ENCODE measurements around the gene CCDC192.

CCDC192 gene

GRCh38 chr5:127957183-127957582, 254.0 kb downstream of the CCDC192 start:
- peaks cover 23 to 46% of the 10 kb centered on the region in 2 donors for H3K4me1 ChIP-seq (ENCODE audit: control insufficient read depth in 2 of 2, insufficient read depth in 2 of 2, low read length in 2 of 2)
- peak overlapping the region; percentile 60 to 68 for H3K27ac ChIP-seq (ENCODE audit: low read depth in 2 of 2, low read length in 2 of 2)

DNA sequence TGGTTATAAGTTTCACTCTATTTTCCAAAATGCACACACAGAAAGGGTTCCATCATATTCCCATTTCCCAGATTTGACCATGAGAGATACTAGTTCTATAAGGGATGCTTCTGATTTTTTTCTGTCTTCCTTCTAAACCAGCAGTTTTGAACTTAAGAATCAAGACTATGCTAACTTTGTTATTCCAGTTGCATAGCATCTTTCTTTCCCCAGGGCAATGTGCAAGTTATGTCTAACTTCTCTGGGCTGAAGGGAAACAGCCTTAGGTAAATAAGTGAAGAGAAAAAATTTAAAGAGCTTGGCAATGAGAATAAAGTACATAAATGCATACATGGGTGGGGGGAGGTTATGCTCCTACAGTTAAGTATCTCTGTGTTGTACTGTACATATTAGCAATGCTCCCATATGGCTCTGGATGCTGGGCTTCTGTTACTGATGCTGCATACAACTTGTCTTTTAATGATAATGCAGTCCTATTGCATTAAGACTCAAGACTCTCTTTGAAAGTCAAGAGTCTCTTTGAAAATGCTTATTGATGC, 254.6 kb downstream of the CCDC192 start:
- H3K36me3 ChIP-seq (ENCODE audit: control insufficient read depth in 2 of 2, insufficient read depth in 2 of 2, low read length in 2 of 2), result no peaks in the 10 kb centered on the region
- peak overlapping the region; percentile 60 to 68 for H3K27ac ChIP-seq (ENCODE audit: low read depth in 2 of 2, low read length in 2 of 2)
- no peak overlapping the region for H3K4me3 ChIP-seq (ENCODE audit: low read length in 2 of 2)
- no peaks in the 10 kb centered on the region for H3K27me3 ChIP-seq (ENCODE audit: control insufficient read depth in 2 of 2, insufficient read depth in 2 of 2, low read length in 2 of 2)
- no peaks in the 10 kb centered on the region for H3K9me3 ChIP-seq (ENCODE audit: control insufficient read depth in 2 of 2, low read length in 2 of 2)
- peaks cover 23 to 50% of the 10 kb centered on the region in 2 donors for H3K4me1 ChIP-seq (ENCODE audit: control insufficient read depth in 2 of 2, insufficient read depth in 2 of 2, low read length in 2 of 2)
- no peak overlapping the region for H3K9ac ChIP-seq (ENCODE audit: low read depth in 1 of 2, low read length in 2 of 2)

More at GRCh38 chr5:127957183-127957582, 254.0 kb downstream of the CCDC192 start:
- Histone ChIP-seq H3K27me3 (ENCODE audit: control insufficient read depth in 2 of 2, insufficient read depth in 2 of 2, low read length in 2 of 2) (no peaks in the 10 kb centered on the region), H3K4me3 (ENCODE audit: low read length in 2 of 2) (no peak overlapping the region), H3K9ac (ENCODE audit: low read depth in 1 of 2, low read length in 2 of 2) (no peak overlapping the region), H3K9me3 (ENCODE audit: control insufficient read depth in 2 of 2, low read length in 2 of 2) (no peaks in the 10 kb centered on the region), H3K36me3 (ENCODE audit: control insufficient read depth in 2 of 2, insufficient read depth in 2 of 2, low read length in 2 of 2) (no peaks in the 10 kb centered on the region)

DNA sequence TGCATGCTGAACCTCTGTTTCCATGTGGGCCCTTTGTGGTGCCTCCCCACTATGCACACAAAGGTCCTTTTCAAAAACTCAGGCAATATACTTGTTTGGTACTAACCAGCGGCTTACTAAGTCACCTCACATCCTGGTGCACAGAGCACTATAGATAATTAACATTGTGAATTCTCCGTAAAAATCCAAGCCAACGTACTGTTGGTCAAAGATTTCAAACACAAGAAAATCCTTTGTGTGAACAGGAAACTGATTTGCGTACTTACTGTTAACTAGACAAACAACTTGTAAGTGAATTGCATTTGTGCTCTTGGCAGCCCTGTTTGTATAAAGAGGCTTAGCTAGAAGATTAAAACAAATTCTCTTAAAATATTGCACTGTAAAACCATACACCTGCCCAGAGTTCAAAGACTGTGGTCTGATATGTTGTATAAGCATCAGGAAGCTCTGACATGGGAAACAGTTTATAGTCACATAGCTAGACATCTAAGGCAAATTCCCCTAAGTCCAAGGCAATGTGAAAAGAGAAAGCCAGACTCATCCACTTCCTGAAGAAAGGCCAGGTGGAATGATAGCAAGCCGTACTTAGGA, 255.3 kb downstream of the CCDC192 start:
- no peak overlapping the region for H3K9ac ChIP-seq (ENCODE audit: low read depth in 1 of 2, low read length in 2 of 2)
- H3K27ac ChIP-seq (ENCODE audit: low read depth in 2 of 2, low read length in 2 of 2), result peak overlapping the region; percentile 68
- H3K4me3 ChIP-seq (ENCODE audit: low read length in 2 of 2), result peak overlapping the region in 1 of 2 donors; percentile 8
- H3K36me3 ChIP-seq (ENCODE audit: control insufficient read depth in 2 of 2, insufficient read depth in 2 of 2, low read length in 2 of 2), result no peaks in the 10 kb centered on the region
- no peaks in the 10 kb centered on the region for H3K9me3 ChIP-seq (ENCODE audit: control insufficient read depth in 2 of 2, low read length in 2 of 2)
- peaks cover 23 to 50% of the 10 kb centered on the region in 2 donors for H3K4me1 ChIP-seq (ENCODE audit: control insufficient read depth in 2 of 2, insufficient read depth in 2 of 2, low read length in 2 of 2)
- H3K27me3 ChIP-seq (ENCODE audit: control insufficient read depth in 2 of 2, insufficient read depth in 2 of 2, low read length in 2 of 2), result no peaks in the 10 kb centered on the region

DNA sequence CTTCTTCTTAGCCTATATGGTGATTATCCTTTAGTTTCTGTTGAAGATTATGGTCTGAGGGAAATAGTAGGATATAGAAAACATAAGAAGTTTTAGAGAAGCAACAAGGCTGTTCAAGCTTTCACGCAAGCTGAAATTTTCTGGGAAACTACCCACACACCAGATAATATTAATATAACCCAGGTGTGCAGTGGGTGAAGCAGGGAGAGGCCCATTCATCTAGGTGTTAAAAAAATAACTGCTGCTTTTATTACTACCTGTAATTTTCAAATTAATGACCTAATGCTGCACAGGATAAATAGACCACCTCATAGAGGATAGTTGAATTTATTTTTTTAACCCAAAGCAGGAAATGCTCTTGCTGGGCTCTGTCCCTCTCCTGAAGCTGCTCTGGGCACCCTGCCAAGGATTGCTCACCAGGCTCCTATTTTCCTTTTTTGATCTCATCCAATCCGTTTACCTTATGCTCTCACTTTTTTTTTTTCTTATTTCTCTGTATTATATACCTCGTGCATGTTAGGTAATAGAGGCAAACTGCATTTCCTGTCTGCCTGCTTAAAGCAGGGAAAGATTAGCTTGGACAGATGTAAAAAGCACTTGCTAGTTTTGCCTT, 256.1 kb downstream of the CCDC192 start:
- Histone ChIP-seq H3K4me1 (ENCODE audit: control insufficient read depth in 2 of 2, insufficient read depth in 2 of 2, low read length in 2 of 2) (peaks cover 23 to 50% of the 10 kb centered on the region in 2 donors), H3K9ac (ENCODE audit: low read depth in 1 of 2, low read length in 2 of 2) (peak overlapping the region in 1 of 2 donors; percentile 2), H3K4me3 (ENCODE audit: low read length in 2 of 2) (peak overlapping the region in 1 of 2 donors; percentile 8), H3K27me3 (ENCODE audit: control insufficient read depth in 2 of 2, insufficient read depth in 2 of 2, low read length in 2 of 2) (no peaks in the 10 kb centered on the region), H3K9me3 (ENCODE audit: control insufficient read depth in 2 of 2, low read length in 2 of 2) (no peaks in the 10 kb centered on the region), H3K27ac (ENCODE audit: low read depth in 2 of 2, low read length in 2 of 2) (peak overlapping the region; percentile 68), H3K36me3 (ENCODE audit: control insufficient read depth in 2 of 2, insufficient read depth in 2 of 2, low read length in 2 of 2) (no peaks in the 10 kb centered on the region)

DNA sequence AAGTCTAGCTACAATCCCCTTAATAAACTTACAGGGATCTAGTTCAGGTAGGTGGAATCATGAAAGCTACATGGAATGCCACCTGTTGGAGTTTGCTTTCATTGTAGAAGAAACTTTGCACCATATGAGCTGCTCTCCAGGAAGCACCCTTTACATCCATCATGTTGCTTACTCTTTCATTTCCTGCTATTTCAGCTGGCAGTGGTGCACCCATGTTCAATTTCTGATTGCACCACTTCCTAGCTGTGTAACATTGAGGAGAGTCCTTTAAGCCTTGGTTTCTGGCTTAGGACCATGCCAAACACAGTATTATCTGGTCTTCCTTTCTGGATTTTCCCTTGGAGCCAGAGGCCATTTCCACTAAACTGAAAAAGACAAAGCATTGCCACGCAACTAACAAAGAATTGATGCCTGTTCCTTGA, 257.1 kb downstream of the CCDC192 start:
- Histone ChIP-seq H3K27ac (ENCODE audit: low read depth in 2 of 2, low read length in 2 of 2) (peak overlapping the region; percentile 53 to 68), H3K9me3 (ENCODE audit: control insufficient read depth in 2 of 2, low read length in 2 of 2) (no peaks in the 10 kb centered on the region), H3K9ac (ENCODE audit: low read depth in 1 of 2, low read length in 2 of 2) (no peak overlapping the region), H3K27me3 (ENCODE audit: control insufficient read depth in 2 of 2, insufficient read depth in 2 of 2, low read length in 2 of 2) (no peaks in the 10 kb centered on the region), H3K36me3 (ENCODE audit: control insufficient read depth in 2 of 2, insufficient read depth in 2 of 2, low read length in 2 of 2) (no peaks in the 10 kb centered on the region), H3K4me1 (ENCODE audit: control insufficient read depth in 2 of 2, insufficient read depth in 2 of 2, low read length in 2 of 2) (peaks cover 23 to 50% of the 10 kb centered on the region in 2 donors), H3K4me3 (ENCODE audit: low read length in 2 of 2) (no peak overlapping the region)

DNA sequence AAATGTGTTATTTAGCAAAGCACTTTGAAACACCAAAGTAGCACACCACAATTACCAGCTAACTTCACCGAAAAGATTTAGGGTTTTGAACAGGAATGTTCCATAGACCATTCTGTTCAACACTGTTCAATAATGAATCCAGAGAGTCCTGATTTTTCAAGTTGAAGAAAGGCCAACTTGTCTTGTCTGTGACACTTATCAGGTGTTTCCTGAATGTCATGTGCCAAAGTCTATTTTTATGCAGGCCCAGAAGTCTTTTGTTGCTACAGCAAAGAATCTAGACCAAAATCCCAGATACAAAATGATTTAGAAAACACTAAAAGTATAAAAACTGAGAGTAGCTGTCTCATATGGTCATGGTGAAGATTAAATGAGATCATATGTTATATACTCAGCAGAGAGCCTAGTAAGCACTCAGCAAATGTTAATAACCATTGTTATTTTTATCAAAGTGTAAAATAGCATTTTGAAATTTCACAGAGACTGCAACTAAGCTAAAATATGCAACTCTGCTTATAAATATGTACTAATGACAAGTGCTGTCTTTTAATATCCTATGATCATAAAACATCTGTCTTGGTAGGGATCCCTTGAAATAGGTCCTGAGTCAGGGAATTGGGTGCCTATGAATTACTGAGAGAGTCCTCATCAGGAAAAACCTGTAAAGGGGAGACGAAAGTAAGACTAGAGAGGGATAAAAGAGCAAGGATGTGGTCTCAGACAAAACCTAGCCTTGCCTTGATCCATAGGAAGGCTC, 258.0 kb downstream of the CCDC192 start:
- Histone ChIP-seq H3K4me3 (ENCODE audit: low read length in 2 of 2) (peak overlapping the region in 1 of 2 donors; percentile 49), H3K27me3 (ENCODE audit: control insufficient read depth in 2 of 2, insufficient read depth in 2 of 2, low read length in 2 of 2) (no peaks in the 10 kb centered on the region), H3K36me3 (ENCODE audit: control insufficient read depth in 2 of 2, insufficient read depth in 2 of 2, low read length in 2 of 2) (peaks cover 0 to 3% of the 10 kb centered on the region in 2 donors), H3K9ac (ENCODE audit: low read depth in 1 of 2, low read length in 2 of 2) (no peak overlapping the region), H3K9me3 (ENCODE audit: control insufficient read depth in 2 of 2, low read length in 2 of 2) (no peaks in the 10 kb centered on the region), H3K4me1 (ENCODE audit: control insufficient read depth in 2 of 2, insufficient read depth in 2 of 2, low read length in 2 of 2) (peaks cover 23 to 50% of the 10 kb centered on the region in 2 donors), H3K27ac (ENCODE audit: low read depth in 2 of 2, low read length in 2 of 2) (peak overlapping the region; percentile 59 to 78)

GRCh38 chr5:127961763-127962145, 258.6 kb downstream of the CCDC192 start:
- Histone ChIP-seq H3K4me3 (ENCODE audit: low read length in 2 of 2) (peak overlapping the region in 1 of 2 donors; percentile 49), H3K36me3 (ENCODE audit: control insufficient read depth in 2 of 2, insufficient read depth in 2 of 2, low read length in 2 of 2) (peaks cover 0 to 5% of the 10 kb centered on the region in 2 donors), H3K4me1 (ENCODE audit: control insufficient read depth in 2 of 2, insufficient read depth in 2 of 2, low read length in 2 of 2) (peaks cover 23 to 50% of the 10 kb centered on the region in 2 donors), H3K27ac (ENCODE audit: low read depth in 2 of 2, low read length in 2 of 2) (peak overlapping the region; percentile 59 to 78), H3K9me3 (ENCODE audit: control insufficient read depth in 2 of 2, low read length in 2 of 2) (no peaks in the 10 kb centered on the region), H3K9ac (ENCODE audit: low read depth in 1 of 2, low read length in 2 of 2) (no peak overlapping the region), H3K27me3 (ENCODE audit: control insufficient read depth in 2 of 2, insufficient read depth in 2 of 2, low read length in 2 of 2) (no peaks in the 10 kb centered on the region)

DNA sequence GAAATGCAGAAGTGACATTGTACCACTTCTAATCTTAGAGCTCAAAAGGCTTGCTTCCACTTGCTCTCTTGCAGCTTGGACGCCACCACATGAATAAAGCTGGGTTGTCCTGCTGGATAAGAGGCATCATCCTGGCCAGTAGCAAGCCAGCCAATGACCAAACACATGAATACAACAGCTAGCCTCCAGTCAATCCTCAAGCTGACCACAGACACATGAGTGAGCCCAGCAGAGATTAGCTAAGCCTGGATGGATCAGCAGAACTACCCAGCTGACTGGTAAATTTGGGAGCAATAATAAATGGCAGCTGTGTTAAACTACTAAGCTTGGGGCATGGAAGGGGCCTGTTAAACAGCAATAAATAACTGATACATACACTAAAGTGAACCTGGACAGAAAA, 259.3 kb downstream of the CCDC192 start:
- H3K9ac ChIP-seq (ENCODE audit: low read depth in 1 of 2, low read length in 2 of 2), result no peak overlapping the region
- peaks cover 0 to 5% of the 10 kb centered on the region in 2 donors for H3K36me3 ChIP-seq (ENCODE audit: control insufficient read depth in 2 of 2, insufficient read depth in 2 of 2, low read length in 2 of 2)
- peaks cover 17 to 44% of the 10 kb centered on the region in 2 donors for H3K4me1 ChIP-seq (ENCODE audit: control insufficient read depth in 2 of 2, insufficient read depth in 2 of 2, low read length in 2 of 2)

DNA sequence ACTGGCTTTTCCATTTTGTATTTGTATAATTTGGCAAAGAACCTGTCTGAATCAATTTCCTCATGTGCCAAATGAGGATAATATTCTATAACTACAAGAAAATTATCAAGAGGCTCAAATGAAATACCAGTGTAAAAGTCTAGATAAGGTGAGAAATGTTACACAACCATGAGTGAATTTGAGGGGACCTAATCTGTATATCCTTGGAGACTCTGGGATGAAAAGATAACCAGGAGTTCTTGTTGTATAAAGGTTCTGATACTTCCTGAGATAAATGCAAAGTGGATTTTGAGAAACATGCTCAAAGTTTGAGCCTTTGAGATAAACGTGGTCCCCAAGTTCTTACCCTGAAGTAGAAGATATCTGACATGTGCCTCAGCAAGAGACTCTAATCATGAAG, 260.0 kb downstream of the CCDC192 start:
- Histone ChIP-seq H3K36me3 (ENCODE audit: control insufficient read depth in 2 of 2, insufficient read depth in 2 of 2, low read length in 2 of 2) (peaks cover 0 to 5% of the 10 kb centered on the region in 2 donors), H3K4me1 (ENCODE audit: control insufficient read depth in 2 of 2, insufficient read depth in 2 of 2, low read length in 2 of 2) (peaks cover 17 to 37% of the 10 kb centered on the region in 2 donors), H3K9ac (ENCODE audit: low read depth in 1 of 2, low read length in 2 of 2) (no peak overlapping the region), H3K4me3 (ENCODE audit: low read length in 2 of 2) (no peak overlapping the region), H3K9me3 (ENCODE audit: control insufficient read depth in 2 of 2, low read length in 2 of 2) (no peaks in the 10 kb centered on the region), H3K27ac (ENCODE audit: low read depth in 2 of 2, low read length in 2 of 2) (no peak overlapping the region), H3K27me3 (ENCODE audit: control insufficient read depth in 2 of 2, insufficient read depth in 2 of 2, low read length in 2 of 2) (no peaks in the 10 kb centered on the region)

More for the DNA sequence above, 259.3 kb downstream of the CCDC192 start:
- H3K9me3 ChIP-seq (ENCODE audit: control insufficient read depth in 2 of 2, low read length in 2 of 2), result no peaks in the 10 kb centered on the region
- H3K27me3 ChIP-seq (ENCODE audit: control insufficient read depth in 2 of 2, insufficient read depth in 2 of 2, low read length in 2 of 2), result no peaks in the 10 kb centered on the region
- peak overlapping the region; percentile 31 to 60 for H3K27ac ChIP-seq (ENCODE audit: low read depth in 2 of 2, low read length in 2 of 2)
- no peak overlapping the region for H3K4me3 ChIP-seq (ENCODE audit: low read length in 2 of 2)

DNA sequence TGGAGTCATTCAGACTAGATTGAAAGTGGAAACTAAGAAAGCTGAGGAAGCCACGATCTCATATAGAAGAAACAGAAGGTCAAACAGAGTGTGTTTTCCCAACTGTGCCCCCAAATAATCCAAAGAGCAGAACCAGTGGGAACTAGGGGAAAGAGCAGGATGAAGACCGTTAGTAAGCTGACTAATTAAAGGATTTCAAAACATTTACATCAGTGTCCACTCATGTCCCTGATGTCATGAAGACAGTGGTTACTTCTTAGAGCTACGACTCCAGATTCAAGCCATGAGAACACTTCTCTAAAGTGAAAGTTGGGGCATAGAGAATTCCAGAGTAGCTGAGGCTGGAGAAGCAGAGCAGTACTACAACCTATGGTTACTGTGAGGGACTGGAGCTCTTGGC, 260.7 kb downstream of the CCDC192 start:
- Histone ChIP-seq H3K4me3 (ENCODE audit: low read length in 2 of 2) (no peak overlapping the region), H3K27ac (ENCODE audit: low read depth in 2 of 2, low read length in 2 of 2) (no peak overlapping the region), H3K27me3 (ENCODE audit: control insufficient read depth in 2 of 2, insufficient read depth in 2 of 2, low read length in 2 of 2) (no peaks in the 10 kb centered on the region), H3K9ac (ENCODE audit: low read depth in 1 of 2, low read length in 2 of 2) (no peak overlapping the region), H3K4me1 (ENCODE audit: control insufficient read depth in 2 of 2, insufficient read depth in 2 of 2, low read length in 2 of 2) (peaks cover 17 to 33% of the 10 kb centered on the region in 2 donors), H3K9me3 (ENCODE audit: control insufficient read depth in 2 of 2, low read length in 2 of 2) (no peaks in the 10 kb centered on the region), H3K36me3 (ENCODE audit: control insufficient read depth in 2 of 2, insufficient read depth in 2 of 2, low read length in 2 of 2) (peaks cover 0 to 5% of the 10 kb centered on the region in 2 donors)

All from mucosa of rectum (tissue), 2 donors.